Measurements from ENCODE around the gene PEF1.
A peak's percentile ranks its signal among the peaks of the same experiment; 100 is the strongest.

The PEF1 gene

DNA sequence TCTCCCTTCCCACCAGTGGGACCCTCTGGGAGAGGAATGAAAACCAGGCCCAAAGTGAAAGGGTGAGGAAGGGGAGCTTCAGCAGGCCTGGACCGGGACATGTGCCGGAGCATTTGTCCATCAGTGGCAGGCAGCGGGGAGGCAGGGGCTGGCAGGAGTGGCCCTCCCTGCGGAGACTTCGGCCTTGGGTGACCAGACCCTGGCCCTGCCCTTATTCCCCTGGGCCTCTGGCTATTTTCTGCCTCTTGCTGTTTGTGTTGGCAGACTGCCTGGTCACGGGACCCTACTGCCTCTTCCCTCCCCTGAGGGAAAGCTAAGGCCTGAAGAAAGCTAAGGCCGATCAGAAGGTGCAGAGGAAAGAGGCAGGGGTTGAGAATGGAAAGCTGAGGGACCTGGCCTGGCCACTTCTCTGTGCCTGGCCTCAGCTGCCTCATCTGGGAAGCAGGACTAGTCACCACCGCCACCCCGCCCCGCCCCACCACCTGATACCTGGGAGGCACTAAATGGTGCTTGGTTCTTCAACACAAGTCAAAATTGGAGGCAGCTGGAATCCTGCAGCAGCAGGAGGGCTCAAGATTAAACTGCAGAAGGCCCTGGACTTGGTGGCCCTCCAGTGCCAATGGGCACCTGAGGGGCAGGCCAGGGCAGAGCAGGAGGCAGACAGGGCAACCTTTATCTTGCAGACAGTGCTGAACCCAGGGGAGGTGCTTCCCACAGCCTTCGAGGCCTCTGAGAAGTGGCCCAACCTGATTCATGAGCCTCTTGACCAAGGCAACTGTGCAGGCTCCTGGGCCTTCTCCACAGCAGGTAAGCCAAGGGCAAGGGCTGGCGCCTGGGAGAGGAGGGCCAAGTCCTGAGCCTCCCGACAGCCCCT lies 60.4 kb downstream of the PEF1 start:
- DNase-seq (ENCODE audit: low spot score): peak; percentile 5

DNA sequence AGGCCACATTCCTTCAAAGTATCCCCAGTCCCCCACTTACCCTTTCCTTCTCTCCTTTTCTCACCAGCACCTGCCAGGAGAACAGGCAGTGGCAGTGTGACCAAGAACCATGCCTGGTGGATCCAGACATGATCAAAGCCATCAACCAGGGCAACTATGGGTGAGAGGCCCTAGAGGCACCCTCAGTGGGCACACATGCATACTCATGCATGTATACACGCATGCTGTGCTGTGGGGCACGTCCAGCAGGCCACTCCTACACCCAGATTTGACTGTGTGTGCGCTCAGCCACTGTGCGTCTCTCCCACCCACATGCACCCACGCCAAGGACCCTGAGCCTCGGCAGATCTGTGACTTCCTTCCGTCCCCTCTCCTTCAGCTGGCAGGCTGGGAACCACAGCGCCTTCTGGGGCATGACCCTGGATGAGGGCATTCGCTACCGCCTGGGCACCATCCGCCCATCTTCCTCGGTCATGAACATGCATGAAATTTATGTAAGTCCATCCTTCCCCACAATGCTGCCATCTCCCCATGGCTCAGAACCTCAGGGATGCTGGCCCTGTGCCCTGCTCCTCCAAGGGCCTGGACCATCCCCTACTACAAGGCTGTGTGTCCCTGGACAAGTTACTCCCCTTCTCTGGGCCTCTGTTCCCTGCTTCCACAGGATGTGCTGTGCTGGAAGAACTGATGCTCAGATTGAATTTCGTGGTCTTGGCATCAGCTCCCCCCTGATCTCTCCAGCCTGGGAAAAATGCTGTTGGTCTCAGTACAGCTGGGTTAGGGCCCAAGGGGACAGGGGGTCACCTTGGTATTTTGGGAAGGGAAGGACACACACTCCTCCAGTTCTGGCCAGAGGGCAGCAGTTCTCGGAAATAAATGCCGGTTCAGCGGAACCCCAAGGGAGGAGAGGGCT lies 61.3 kb downstream of the PEF1 start:
- DNase-seq (ENCODE audit: low spot score): no peak

DNA sequence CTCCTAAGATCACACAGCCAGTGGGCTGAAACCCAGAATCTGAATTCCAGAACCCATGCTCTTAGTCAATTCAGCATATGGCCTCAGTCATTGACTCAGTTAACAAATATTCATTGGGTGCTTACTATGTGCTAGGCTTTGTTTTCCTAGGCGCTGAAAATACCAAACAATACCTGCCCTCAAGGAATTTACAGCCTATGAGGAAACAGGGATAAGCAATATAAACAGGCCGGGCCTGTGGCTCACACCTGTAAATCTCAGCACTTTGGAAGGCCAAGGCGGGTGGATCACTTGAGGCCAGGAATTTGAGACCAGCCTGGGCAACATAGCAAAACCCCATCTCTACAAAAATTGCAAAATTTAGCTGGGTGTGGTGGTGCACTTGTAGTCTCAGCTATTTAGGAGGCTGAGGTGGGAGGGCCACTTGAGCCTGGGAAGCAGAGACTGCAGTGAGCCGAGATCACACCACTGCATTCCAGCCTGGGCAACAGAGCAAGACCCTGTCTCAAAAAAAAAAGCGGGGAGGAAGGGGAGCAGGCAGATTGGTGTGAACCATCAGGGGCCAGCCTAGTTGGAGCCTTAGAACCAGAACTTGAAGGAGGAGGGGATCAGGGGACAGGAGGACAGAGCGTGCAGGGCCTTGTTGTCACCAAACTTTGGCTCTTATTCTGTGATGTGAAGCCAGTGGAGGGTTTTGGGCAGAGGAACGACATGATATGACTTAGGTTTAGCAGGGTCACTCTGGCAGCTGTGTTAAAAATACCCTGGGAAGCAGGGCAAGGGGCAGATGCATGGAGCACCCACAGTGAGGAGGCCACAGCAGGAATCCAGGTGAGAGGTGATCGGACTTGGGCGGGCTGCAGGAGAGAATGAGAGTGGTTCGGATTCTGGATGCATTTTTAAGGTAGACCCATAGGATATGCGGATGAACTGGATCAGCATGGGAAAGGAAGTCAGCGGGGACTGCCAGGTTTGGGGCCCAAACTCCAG lies 62.6 kb downstream of the PEF1 start:
- DNase-seq (ENCODE audit: low spot score): no peak

DNA sequence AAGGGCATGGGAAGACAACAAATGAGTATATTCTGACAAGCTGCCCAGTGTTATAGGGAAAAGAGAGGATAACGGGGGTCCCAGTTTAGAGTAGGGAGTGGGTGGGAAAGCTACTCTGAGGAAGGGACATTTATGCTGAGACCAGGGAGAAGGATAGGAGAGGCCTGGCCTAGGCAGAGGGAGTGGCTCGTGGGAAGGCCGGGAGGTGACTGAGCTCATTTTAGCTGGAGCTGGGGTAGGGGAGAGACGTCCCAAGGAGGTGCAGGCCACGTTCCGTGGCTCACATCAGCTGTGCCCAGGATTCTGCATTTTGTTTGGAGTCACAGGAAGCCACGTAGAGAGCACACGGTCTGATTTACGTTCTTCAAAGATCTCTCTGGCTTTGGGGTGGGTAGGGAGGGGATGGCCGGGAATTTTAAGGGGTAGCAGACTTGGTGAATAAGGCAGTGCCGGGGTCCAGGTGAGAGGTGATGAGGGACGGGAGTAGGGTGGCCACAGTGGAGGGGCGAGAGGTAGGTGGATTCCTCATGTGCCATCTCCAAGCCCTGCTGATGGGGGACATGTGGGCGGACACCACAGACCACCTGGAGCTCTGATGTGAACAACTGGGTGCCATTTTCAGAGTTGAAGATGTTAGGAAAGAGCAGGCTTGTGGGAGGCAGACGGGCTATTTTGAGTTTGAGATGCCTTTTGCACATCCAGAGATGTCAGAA lies 63.6 kb downstream of the PEF1 start:
- no peak for DNase-seq (ENCODE audit: low spot score)

DNA sequence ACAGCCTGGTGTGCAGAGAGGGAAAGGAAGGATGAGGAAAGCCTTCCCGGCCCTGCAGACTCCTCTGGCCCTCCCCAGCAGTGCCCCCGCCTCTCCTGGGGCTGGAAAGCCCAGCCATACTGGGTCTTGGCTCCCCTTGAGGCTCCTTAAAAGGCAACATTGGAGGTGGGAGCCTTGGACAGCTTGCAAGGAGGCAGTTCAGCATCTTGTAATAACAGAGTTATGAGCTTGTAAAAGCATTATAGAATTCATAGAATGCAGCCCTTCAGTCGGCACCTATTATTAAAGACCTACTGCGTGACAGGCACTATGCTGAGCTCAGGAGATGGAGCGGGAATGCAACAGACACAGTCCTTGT lies 64.2 kb downstream of the PEF1 start:
- DNase-seq (ENCODE audit: low spot score): no peak

All from pons (tissue), 1 donor.